IPS DF 19.7 (cell line): Measurements from ENCODE around the gene KCNK4.

Experiments
- DNase-seq: peaks from one replicate; pipeline ENCODE4 v3.0.0-alpha.2; 2013; ENCODE audit warnings: low read depth, low spot score

Gene KCNK4

DNA sequence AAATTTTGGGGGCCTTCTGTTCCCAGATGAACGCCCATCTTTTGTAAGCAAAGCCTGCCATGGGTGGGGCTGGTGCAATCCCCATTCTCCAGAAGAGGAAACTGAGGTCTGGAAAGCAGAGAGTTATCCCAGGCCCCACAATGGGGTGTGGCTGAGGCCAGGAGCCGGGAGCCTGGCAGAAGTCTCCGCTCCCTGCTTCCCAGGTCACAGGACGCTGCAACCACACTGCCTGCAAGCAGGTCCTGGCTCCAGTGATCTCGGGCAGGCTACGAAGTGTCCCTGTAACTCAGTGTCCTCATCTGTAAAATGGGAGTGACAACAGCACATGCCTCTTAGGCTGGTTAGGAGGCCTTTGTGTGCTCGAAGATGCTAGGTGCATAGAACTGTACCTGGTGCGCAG is 38.1 kb upstream of the KCNK4 start:
- no peak for DNase-seq

- DNase-seq = no peak
These were observed 37.6 kb upstream of the KCNK4 start for GRCh38 chr11:64253481-64253880.

GRCh38 chr11:64254326-64254725 is 36.8 kb upstream of the KCNK4 start:
- DNase-seq = no peak

GRCh38 chr11:64255135-64256128 is 35.7 kb upstream of the KCNK4 start:
- DNase-seq = no peak

- no peak for DNase-seq
These were observed 34.8 kb upstream of the KCNK4 start for GRCh38 chr11:64256300-64256699.

GRCh38 chr11:64258356-64258755 is 32.7 kb upstream of the KCNK4 start:
- DNase-seq = no peak

DNA sequence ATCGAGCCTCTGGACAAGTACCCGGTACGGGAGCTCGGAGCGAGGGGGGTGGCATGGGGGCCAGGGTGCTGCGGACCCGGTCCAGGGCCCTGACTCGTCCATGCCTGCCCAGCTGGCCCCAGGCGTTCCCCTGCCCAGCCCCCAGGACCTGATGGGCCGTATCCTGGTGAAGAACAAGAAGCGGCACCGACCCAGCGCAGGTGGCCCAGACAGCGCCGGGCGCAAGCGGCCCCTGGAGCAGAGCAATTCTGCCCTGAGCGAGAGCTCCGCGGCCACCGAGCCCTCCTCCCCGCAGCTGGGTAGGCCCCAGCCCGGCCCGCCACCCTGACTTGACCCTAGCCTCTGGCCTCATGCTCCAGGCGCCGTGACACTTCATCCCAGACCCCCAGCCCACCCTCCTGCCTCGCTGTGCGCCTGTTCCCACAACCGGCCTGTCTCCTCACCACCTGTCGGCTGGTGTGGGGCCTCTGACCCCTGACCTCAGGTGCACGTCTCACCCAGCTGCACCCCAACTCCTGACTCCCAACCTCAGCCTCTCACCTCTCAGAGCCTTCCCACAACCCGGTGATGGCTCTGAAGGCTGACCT is 32.1 kb upstream of the KCNK4 start:
- no peak for DNase-seq

DNA sequence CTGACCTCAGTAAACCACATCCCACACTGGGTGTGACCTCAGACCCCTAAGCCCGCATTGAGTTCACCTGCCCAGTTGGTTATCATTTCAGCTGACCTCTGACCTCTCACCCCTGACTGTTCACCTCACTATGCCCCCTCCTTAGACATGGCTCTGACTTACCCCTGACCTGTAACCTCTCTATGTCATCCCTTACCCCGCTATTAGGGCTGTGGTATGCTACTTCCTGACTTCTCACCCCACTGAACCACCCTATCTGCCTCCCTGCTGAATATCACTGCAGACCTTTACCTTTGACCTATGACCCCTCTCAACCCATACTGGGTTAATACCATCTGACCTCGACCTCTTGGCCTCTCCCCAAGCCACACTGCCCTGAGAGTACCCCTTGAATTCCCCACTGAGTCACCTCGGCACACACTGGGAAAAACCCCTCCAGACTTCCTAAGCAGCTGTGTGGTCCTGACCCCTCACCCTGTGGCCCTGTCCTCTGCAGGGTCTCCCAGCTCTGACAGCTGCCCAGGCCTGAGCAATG is 31.5 kb upstream of the KCNK4 start:
- no peak for DNase-seq

DNA sequence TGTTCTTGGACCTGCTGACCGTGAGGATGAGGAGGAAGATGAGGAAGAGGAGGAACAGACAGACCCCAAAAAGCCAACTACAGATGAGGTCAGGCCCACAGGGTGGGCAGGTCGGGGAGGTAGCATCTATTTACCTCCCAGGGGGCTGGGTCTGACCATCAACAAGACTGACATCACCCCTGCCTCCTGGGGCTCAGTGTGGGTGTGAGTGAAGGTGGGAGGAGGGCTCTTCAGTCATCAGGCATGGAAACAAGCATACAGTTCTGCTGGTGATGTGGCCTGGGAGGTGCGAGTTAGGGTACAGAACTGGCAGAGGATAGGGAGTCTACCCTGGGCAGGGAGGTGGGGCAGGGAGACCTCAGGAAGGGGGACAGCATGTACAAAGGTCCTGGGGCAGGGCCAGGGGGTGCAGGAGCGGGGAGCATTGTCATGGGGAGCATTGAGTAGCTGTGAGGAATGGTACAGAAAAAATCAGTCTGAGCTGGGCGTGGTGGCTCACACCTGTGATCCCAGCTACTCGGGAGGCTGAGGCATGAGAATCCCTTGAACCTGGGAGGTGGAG is 30.9 kb upstream of the KCNK4 start:
- no peak for DNase-seq

DNA sequence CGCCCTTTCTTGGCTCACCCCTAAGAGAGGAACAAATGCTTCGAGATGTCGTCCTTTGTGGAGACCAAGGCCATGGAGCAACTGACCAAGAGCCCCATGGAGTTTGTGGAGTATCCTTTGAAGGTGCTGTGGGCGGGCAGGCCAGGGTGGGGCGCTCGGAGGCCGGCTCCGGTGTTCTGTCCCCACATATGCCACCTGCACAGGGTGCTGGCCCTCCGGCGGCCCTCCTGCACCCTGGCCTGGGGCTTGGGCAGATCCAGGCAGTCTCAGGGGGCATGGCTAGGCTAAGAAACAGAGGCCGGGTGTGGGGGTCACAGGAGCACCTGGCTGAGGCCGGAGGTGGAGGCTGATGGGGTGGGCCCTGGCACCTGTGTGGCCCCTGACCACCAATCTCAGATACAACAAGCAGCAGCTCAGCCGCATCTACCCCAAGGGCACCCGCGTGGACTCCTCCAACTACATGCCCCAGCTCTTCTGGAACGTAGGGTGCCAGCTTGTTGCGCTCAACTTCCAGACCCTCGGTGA is 29.5 kb upstream of the KCNK4 start:
- no peak for DNase-seq

DNA sequence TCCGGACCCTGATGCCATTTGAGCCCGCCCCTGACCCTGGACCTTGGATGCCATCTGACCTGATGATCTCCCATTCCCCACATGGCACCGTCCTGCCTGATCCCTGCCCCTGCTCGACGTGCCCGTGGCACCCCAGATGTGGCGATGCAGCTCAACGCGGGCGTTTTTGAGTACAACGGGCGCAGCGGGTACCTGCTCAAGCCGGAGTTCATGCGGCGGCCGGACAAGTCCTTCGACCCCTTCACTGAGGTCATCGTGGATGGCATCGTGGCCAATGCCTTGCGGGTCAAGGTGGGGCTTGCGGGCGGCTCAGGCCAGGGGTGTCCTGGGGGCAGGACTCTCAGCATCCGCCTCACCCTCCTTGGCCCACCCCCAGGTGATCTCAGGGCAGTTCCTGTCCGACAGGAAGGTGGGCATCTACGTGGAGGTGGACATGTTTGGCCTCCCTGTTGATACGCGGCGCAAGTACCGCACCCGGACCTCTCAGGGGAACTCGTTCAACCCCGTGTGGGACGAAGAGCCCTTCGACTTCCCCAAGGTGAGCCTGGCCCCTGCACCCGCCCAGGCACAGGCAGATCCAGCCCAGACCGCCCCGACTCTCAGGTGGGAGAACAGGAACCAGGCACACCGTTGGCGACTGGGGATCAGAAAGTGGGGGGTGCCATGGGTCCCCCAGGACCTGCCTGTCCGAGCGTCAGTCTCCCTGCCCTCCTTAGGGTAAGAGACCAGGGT is 28.7 kb upstream of the KCNK4 start:
- DNase-seq = no peak

- no peak for DNase-seq
These were observed 27.8 kb upstream of the KCNK4 start for GRCh38 chr11:64263021-64263946.

- no peak for DNase-seq
These were observed 27.2 kb upstream of the KCNK4 start for GRCh38 chr11:64263947-64264317.

- no peak for DNase-seq
These were observed 26.7 kb upstream of the KCNK4 start for GRCh38 chr11:64264371-64264852.

- DNase-seq = no peak
These were observed 25.6 kb upstream of the KCNK4 start for GRCh38 chr11:64265176-64266160.

GRCh38 chr11:64266339-64266738 is 24.8 kb upstream of the KCNK4 start:
- DNase-seq = no peak

GRCh38 chr11:64267207-64267945 is 23.7 kb upstream of the KCNK4 start:
- no peak for DNase-seq
